Measurements from ENCODE around the gene KCNJ15. TPM values are rescaled to one million over a fixed set of nuclear protein-coding genes. Genes with fewer than 3 reads are reported as not detected.

KCNJ15 gene
- total and polyA plus RNA-seq, 2 of the 8 experiments (the other 6 are each of a cell fraction or from before 2014, with no cell fraction given): under 0.01 TPM; not detected in 1

DNA sequence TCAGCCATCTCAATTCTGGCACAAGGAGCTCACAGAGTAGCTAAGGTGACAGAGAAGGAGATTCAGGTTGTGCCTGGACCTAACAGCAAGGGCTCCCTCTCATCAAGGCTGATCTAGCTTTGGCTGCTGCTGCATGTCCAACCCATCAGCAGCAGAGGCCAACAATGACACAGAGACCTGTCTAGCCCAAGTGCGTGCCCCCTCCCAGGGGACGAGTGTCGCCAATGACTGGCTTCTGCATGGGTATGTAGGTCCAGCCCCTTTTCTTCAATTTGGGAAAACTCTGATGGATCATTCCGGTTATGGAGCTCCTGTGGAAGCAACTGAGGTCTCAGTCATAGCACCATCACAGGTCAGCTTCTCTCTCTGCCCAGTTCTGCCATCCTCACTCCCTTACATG lies 83.3 kb downstream of the KCNJ15 start:
- Histone ChIP-seq H3K79me1 (ENCODE audit: low read depth, low read length) (no peaks in the 10 kb centered on the region), H3K27ac (ENCODE audit: low read depth, low read length) (no peak overlapping the region), H2BK20ac (ENCODE audit: low read length) (no peak overlapping the region), H3K23ac (ENCODE audit: insufficient read length) (no peak overlapping the region), H2BK5ac (ENCODE audit: low read depth, low read length) (no peak overlapping the region), H3K14ac (ENCODE audit: insufficient read length) (no peak overlapping the region), H3K4me3 (ENCODE audit: extremely low read depth in 1 of 4, insufficient read depth in 2 of 4, low read depth in 3 of 4, low read length in 4 of 4) (no peak overlapping the region), H3K18ac (ENCODE audit: extremely low read depth, low read length) (no peak overlapping the region), H3K56ac (replicated peaks; ENCODE audit: insufficient read length, low read depth, low read length) (no peak overlapping the region), H4K91ac (replicated peaks; ENCODE audit: insufficient read length, low read length) (no peak overlapping the region), H2AFZ (ENCODE audit: low read length) (no peak overlapping the region), H4K20me1 (replicated peaks in 1 of 2; ENCODE audit: control insufficient read depth in 1 of 2, insufficient read depth in 2 of 2, low read length in 2 of 2) (no peaks in the 10 kb centered on the region), H3K4ac (replicated peaks; ENCODE audit: insufficient read length, low read depth, low read length) (no peak overlapping the region), H3K79me2 (ENCODE audit: control insufficient read depth in 1 of 2, insufficient read depth in 2 of 2, low read length in 2 of 2) (no peaks in the 10 kb centered on the region), H2BK15ac (ENCODE audit: low read length) (no peak overlapping the region), H3K36me3 (ENCODE audit: control insufficient read depth in 2 of 4, insufficient read depth in 4 of 4, low read length in 3 of 4) (no peaks in the 10 kb centered on the region), H2BK12ac (ENCODE audit: low read depth, low read length) (no peak overlapping the region), H3K9me3 (ENCODE audit: insufficient read depth in 2 of 2, low read depth in 1 of 2, low read length in 1 of 2) (no peaks in the 10 kb centered on the region), H2BK120ac (replicated peaks; ENCODE audit: low read depth, low read length) (no peak overlapping the region), H3K23me2 (ENCODE audit: low read depth, low read length) (no peaks in the 10 kb centered on the region), H3K27me3 (replicated peaks in 1 of 4; ENCODE audit: control insufficient read depth in 3 of 4, extremely low read depth in 1 of 4, insufficient read depth in 3 of 4, low read length in 3 of 4) (no peaks in the 10 kb centered on the region), H3K4me1 (replicated peaks in 1 of 4; ENCODE audit: control insufficient read depth in 3 of 4, insufficient read depth in 4 of 4, low read length in 3 of 4) (no peaks in the 10 kb centered on the region), H3K9ac (replicated peaks in 1 of 4; ENCODE audit: extremely low read depth in 1 of 4, low read depth in 3 of 4, low read length in 3 of 4) (no peak overlapping the region), H3K4me2 (ENCODE audit: insufficient read depth in 1 of 2, low read depth in 2 of 2, low read length in 2 of 2) (no peak overlapping the region), H4K5ac (ENCODE audit: insufficient read length, low read depth, low read length) (no peak overlapping the region), H4K8ac (ENCODE audit: extremely low read depth, insufficient read depth, low read length) (no peak overlapping the region), H2AK5ac (ENCODE audit: low read depth, low read length) (no peak overlapping the region)
- WGBS, 2 experiments (ENCODE audit: extremely low coverage in 1 of 2, insufficient coverage in 1 of 2, insufficient read length in 1 of 2, insufficient replicate concordance in 2 of 2, low coverage in 1 of 2, low lambda C conversion rate in 2 of 2, missing lambda C conversion rate in 1 of 2): 98% methylated on average over 4 of the region's 4 CpGs; no CpG with 5 or more reads in 1 of the 2 experiments
- ChIA-PET CTCF (ENCODE audit: partially characterized antibody) (interaction anchor here (0.7 to 1.4 kb wide), 5 partner anchors 10 to 180 kb away, joined by 3 to 7 read pairs (median 4); no protein-coding TSS in a partner anchor), POLR2A (ENCODE audit: partially characterized antibody) (no interaction called here)
- FAIRE-seq (no peak), DNase-seq (ENCODE audit: low read depth in 1 of 2, low spot score in 2 of 2) (no peak)
- TF ChIP-seq KDM4A (IDR thresholded peaks at IDR 0.05; ENCODE audit: low read depth, low read length, severe bottlenecking) (no peak), PHF8 (conservative IDR thresholded peaks at IDR 0.05; ENCODE audit: low read depth, low read length) (no peak), JUND (IDR thresholded peaks at IDR 0.05; ENCODE audit: low read length) (no peak), SP4 (IDR thresholded peaks at IDR 0.05; ENCODE audit: low read length) (no peak), CHD1 (IDR thresholded peaks at IDR 0.05; ENCODE audit: low read depth, low read length) (no peak), GABPA (IDR thresholded peaks at IDR 0.05; ENCODE audit: borderline replicate concordance, insufficient read depth, low read length) (no peak), YY1 (IDR thresholded peaks at IDR 0.05; ENCODE audit: low read depth, low read length) (no peak), RAD21 (IDR thresholded peaks at IDR 0.05 in 1 of 2, conservative IDR thresholded peaks at IDR 0.05 in 1 of 2; ENCODE audit: low read depth in 2 of 2, low read length in 2 of 2) (no peak), CBX5 (IDR thresholded peaks at IDR 0.05; ENCODE audit: low read depth, low read length) (no peak), NANOG (IDR thresholded peaks at IDR 0.05; ENCODE audit: insufficient read depth, low read depth, low read length, poor library complexity, severe bottlenecking) (no peak), RXRA (IDR thresholded peaks at IDR 0.05; ENCODE audit: insufficient read depth, low read depth, low read length) (no peak)
- TF ChIP-seq, protein P1, sequence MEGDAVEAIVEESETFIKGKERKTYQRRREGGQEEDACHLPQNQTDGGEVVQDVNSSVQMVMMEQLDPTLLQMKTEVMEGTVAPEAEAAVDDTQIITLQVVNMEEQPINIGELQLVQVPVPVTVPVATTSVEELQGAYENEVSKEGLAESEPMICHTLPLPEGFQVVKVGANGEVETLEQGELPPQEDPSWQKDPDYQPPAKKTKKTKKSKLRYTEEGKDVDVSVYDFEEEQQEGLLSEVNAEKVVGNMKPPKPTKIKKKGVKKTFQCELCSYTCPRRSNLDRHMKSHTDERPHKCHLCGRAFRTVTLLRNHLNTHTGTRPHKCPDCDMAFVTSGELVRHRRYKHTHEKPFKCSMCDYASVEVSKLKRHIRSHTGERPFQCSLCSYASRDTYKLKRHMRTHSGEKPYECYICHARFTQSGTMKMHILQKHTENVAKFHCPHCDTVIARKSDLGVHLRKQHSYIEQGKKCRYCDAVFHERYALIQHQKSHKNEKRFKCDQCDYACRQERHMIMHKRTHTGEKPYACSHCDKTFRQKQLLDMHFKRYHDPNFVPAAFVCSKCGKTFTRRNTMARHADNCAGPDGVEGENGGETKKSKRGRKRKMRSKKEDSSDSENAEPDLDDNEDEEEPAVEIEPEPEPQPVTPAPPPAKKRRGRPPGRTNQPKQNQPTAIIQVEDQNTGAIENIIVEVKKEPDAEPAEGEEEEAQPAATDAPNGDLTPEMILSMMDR (IDR thresholded peaks at IDR 0.05; ENCODE audit: control extremely low read depth in 1 of 3, insufficient read depth in 1 of 3, low read depth in 1 of 3, low read length in 3 of 3): no peak

All from H1 (cell line).